Fibroblast of pulmonary artery (primary cell): Measurements from ENCODE around the gene MYRIP.

Experiments
- DNase-seq: peaks from one replicate; pipeline ENCODE4 v3.0.0-alpha.2; 2010; ENCODE audit warnings: low read depth
- H3K4me3 ChIP-seq: replicated peaks from 2 replicates; pipeline ENCODE4 v1.5.1; 2011; ENCODE audit warnings: low read depth, mild to moderate bottlenecking, control low read depth, low read length, moderate library complexity
- CTCF ChIP-seq: IDR thresholded peaks from 2 replicates; pipeline ENCODE4 v1.5.1; 2011; ENCODE audit warnings: mild to moderate bottlenecking, control low read depth, low read length, inconsistent platforms; ENCODE audit errors: missing control alignments

Gene MYRIP

GRCh38 chr3:39941931-39942330 is 132.5 kb downstream of the MYRIP start:
- DNase-seq: no peak
- TF ChIP-seq CTCF: no peak
- H3K4me3 ChIP-seq: no peak overlapping the region

GRCh38 chr3:39960515-39961191 is 151.2 kb downstream of the MYRIP start:
- TF ChIP-seq CTCF: no peak
- DNase-seq: peak; percentile 56
- no peak overlapping the region for H3K4me3 ChIP-seq

- peak; percentile 2 for DNase-seq
- TF ChIP-seq CTCF: no peak
- no peak overlapping the region for H3K4me3 ChIP-seq
Observed at GRCh38 chr3:39961230-39961629, 151.8 kb downstream of the MYRIP start.

- peak; percentile 38 for DNase-seq
- H3K4me3 ChIP-seq: no peak overlapping the region
- no peak for TF ChIP-seq CTCF
Observed at GRCh38 chr3:39962581-39962980, 153.2 kb downstream of the MYRIP start.

GRCh38 chr3:39965461-39965860 is 156.1 kb downstream of the MYRIP start:
- TF ChIP-seq CTCF: no peak
- DNase-seq: no peak
- no peak overlapping the region for H3K4me3 ChIP-seq

- no peak for TF ChIP-seq CTCF
- no peak overlapping the region for H3K4me3 ChIP-seq
- DNase-seq: no peak
Observed at GRCh38 chr3:39965997-39966396, 156.6 kb downstream of the MYRIP start.

- no peak for DNase-seq
- no peak for TF ChIP-seq CTCF
- no peak overlapping the region for H3K4me3 ChIP-seq
Observed at GRCh38 chr3:39970982-39971381, 161.6 kb downstream of the MYRIP start.
